ENCODE measurements around the gene NFKBIE. TPM values are rescaled to one million over a fixed set of nuclear protein-coding genes. Genes with fewer than 3 reads are reported as not detected.

NFKBIE gene
- total and polyA plus RNA-seq, 2 of the 13 experiments (the other 11 are each of a cell fraction or from before 2014, with no cell fraction given) = 6.7 to 14.5 TPM

DNA sequence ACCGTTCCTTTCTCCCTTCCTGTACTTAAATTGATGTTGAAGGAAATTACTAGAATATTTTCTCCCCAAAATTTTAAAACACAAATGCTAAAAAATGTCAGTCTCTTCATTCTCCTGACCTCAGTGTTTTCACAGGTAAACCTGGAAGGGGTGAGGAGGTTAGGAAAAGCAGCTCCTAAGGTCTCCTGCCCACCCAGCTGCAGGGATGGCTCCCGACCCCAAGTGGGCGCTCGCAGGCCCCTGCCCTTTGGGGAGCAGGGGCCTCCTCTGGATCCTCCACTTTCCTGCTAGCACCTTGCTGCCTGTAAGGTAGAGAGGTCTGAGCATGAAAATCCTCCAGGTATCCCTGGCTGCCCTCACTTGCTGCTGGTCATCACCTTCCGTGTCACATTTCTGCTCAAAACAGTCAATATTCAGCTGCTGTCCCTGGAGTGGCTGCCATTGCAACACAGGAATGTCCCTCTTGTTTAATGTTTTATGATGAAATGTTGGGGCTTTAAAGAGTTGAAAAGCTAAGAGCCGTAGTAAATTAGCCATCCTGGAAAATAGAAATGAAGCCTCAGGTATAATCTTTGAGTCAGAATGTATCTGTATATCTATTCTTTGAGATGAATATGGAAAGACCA is 29.3 kb downstream of the NFKBIE start:
- Histone ChIP-seq H3K4me1 (ENCODE audit: insufficient read depth, low read length) (peaks cover 52% of the 10 kb centered on the region), H3K4me2 (ENCODE audit: low read depth, low read length) (no peak overlapping the region), H3K27me3 (ENCODE audit: control insufficient read depth in 1 of 2, insufficient read depth in 2 of 2, low read length in 2 of 2) (no peaks in the 10 kb centered on the region), H4K20me1 (ENCODE audit: insufficient read depth, low read length) (no peaks in the 10 kb centered on the region), H3K36me3 (replicated peaks in 1 of 2; ENCODE audit: control insufficient read depth in 1 of 2, insufficient read depth in 2 of 2, low read length in 2 of 2) (peaks cover 5 to 12% of the 10 kb centered on the region in 2 experiments), H2AFZ (ENCODE audit: low read length) (no peak overlapping the region), H3K9ac (ENCODE audit: insufficient read depth, low read depth, low read length) (no peak overlapping the region), H3K27ac (ENCODE audit: extremely low read length, insufficient read depth, low read length) (peak overlapping the region; percentile 8), H3K9me3 (ENCODE audit: low read length) (no peaks in the 10 kb centered on the region), H3K79me2 (ENCODE audit: insufficient read depth, low read length) (no peaks in the 10 kb centered on the region), H3K4me3 (replicated peaks in 1 of 3; ENCODE audit: insufficient read depth in 1 of 3, low read depth in 2 of 3, low read length in 3 of 3) (no peak overlapping the region)
- POLR2A ChIA-PET = interaction anchor here (0.7 to 3.7 kb wide), 10 partner anchors 10 to 521 kb away, joined by 3 to 48 read pairs (median 4); partner anchors contain the start of genes HSP90AB1, SLC29A1 and SLC35B2
- FAIRE-seq (peak; percentile 46), DNase-seq (ENCODE audit: low spot score) (peak; percentile 55), ATAC-seq (no peak)
- 37% methylated on average over 6 of the region's 6 CpGs for whole genome bisulfite sequencing (ENCODE audit: low lambda C conversion rate)
- CTCF ChIA-PET (ENCODE audit: low intra/inter-chr PET ratio, low total read pairs) = interaction anchor here (3.5 to 5.3 kb wide), 2 partner anchors 63 to 140 kb away, joined by 36 to 38 read pairs; no protein-coding TSS in a partner anchor
- intact Hi-C loops (cut with micrococcal nuclease; ENCODE audit: unreplicated experiment) = loop anchor here (2.0 to 5.0 kb wide), 2 partner anchors 124 to 139 kb away; no protein-coding TSS in a partner anchor
- in situ Hi-C loops (cut with HindIII; ENCODE audit: extremely low pct_ligation_motif_present, low pct_unique_long_range_greater_than_20kb) = loop anchor here (5.0 kb wide), 1 partner anchor 134 kb away; no protein-coding TSS in a partner anchor
- no TSS peak for BruUV-seq (replicated peaks)
- TF ChIP-seq FUBP1 (CRISPR knock-in tag; IDR thresholded peaks at IDR 0.05; ENCODE audit: borderline replicate concordance) (no peak), ZNF407 (CRISPR knock-in tag; IDR thresholded peaks at IDR 0.05; ENCODE audit: not compliant biosample characterization) (no peak), SIN3A (IDR thresholded peaks at IDR 0.05; ENCODE audit: borderline replicate concordance, low read depth, low read length) (no peak), GATAD2A (CRISPR knock-in tag; IDR thresholded peaks at IDR 0.05) (0 out of 2 replicates have a peak, but pooled peaks have one; percentile 38), MTF1 (CRISPR knock-in tag; IDR thresholded peaks at IDR 0.05) (no peak), ONECUT2 (CRISPR knock-in tag; IDR thresholded peaks at IDR 0.05) (0 out of 2 replicates have a peak, but pooled peaks have one; percentile 48), TEAD2 (CRISPR knock-in tag; IDR thresholded peaks at IDR 0.05) (no peak), ARHGAP35 (CRISPR knock-in tag; IDR thresholded peaks at IDR 0.05; ENCODE audit: borderline replicate concordance) (no peak), CEBPG (CRISPR knock-in tag; IDR thresholded peaks at IDR 0.05) (peak; percentile 64), BATF2 (CRISPR knock-in tag; IDR thresholded peaks at IDR 0.05) (no peak)
- TF ChIP-seq, protein P1, sequence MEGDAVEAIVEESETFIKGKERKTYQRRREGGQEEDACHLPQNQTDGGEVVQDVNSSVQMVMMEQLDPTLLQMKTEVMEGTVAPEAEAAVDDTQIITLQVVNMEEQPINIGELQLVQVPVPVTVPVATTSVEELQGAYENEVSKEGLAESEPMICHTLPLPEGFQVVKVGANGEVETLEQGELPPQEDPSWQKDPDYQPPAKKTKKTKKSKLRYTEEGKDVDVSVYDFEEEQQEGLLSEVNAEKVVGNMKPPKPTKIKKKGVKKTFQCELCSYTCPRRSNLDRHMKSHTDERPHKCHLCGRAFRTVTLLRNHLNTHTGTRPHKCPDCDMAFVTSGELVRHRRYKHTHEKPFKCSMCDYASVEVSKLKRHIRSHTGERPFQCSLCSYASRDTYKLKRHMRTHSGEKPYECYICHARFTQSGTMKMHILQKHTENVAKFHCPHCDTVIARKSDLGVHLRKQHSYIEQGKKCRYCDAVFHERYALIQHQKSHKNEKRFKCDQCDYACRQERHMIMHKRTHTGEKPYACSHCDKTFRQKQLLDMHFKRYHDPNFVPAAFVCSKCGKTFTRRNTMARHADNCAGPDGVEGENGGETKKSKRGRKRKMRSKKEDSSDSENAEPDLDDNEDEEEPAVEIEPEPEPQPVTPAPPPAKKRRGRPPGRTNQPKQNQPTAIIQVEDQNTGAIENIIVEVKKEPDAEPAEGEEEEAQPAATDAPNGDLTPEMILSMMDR (CRISPR knock-in tag; IDR thresholded peaks at IDR 0.05) = peak; percentile 24; the same call in 1 of the 2 replicates

All from HepG2 (cell line).